Measurements from ENCODE around the gene CST3. TPM values are rescaled to one million over a fixed set of nuclear protein-coding genes. Genes with fewer than 3 reads are reported as not detected.

The CST3 gene
- total and polyA plus RNA-seq, 4 donors, result 584 to 1,561 (median 971) TPM

DNA sequence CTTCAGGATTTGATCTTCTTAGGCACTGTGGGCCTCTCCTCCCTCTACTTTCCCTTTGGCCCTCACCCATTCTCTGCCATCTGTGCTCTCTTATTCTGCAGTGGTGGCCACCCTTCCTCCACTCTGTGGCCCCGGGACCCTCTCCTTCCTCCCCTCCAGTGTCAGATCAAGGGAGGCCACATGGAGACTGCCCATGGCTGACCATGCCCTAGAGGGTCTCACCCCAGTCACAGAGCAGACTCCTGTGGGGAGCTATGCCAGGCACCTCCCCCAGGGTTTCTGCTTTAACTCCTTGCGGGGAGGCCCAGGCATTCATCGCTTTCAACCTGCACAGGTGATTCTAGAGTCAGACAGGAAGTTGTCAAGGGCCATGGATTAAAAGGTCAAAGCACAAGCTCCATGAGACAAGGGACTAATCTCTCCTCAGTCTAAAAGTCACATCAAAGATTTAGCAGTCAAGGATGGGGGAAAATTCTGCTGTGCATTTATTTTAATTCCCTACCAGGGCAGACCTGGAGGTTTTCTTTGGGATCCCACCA lies 15.7 kb upstream of the CST3 start:
- H3K9me3 ChIP-seq (ENCODE audit: control insufficient read depth, low read length), result no peaks in the 10 kb centered on the region
- no peaks in the 10 kb centered on the region for H3K27me3 ChIP-seq (ENCODE audit: control insufficient read depth in 1 of 2, insufficient read depth in 2 of 2, low read length in 1 of 2)
- DNase-seq, result no peak
- ATAC-seq (ENCODE audit: low FRiP score), result no peak
- no peaks in the 10 kb centered on the region for H3K4me1 ChIP-seq (ENCODE audit: control insufficient read depth in 1 of 2, insufficient read depth in 2 of 2, low read length in 2 of 2)
- no peak overlapping the region for H3K27ac ChIP-seq (ENCODE audit: low read depth in 1 of 2, low read length in 2 of 2)
- no peaks in the 10 kb centered on the region for H3K36me3 ChIP-seq (ENCODE audit: control insufficient read depth in 1 of 2, insufficient read depth in 2 of 2, low read length in 1 of 2)
- intact Hi-C loops (cut with DNase I), result no loop called here
- no peak overlapping the region for H3K4me3 ChIP-seq (ENCODE audit: low read length in 2 of 2)
- WGBS, 2 donors, result 92 to 96% methylated on average over 3 of the region's 3 CpGs

DNA sequence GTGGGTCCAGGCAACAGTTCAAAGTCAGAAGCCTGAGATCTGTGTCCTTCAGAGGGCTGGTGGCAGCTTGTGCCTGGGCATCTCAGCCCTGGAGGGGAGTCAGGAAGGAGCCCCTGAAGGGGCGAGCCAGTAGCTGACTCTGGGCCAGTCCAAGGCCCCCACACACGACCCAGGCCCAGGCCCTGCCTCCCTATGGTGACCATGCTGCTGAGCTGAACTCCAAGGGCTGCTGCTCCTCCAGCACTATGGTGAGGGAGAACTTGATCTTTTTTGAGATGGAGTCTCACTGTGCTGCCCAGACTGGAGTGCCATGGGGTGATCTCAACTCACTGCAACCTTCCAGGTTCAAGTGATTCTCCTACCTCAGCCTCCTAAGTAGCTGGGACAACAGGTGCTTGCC lies 15.2 kb upstream of the CST3 start:
- Histone ChIP-seq H3K4me1 (ENCODE audit: control insufficient read depth in 1 of 2, insufficient read depth in 2 of 2, low read length in 2 of 2) (no peaks in the 10 kb centered on the region), H3K36me3 (ENCODE audit: control insufficient read depth in 1 of 2, insufficient read depth in 2 of 2, low read length in 1 of 2) (no peaks in the 10 kb centered on the region), H3K27me3 (ENCODE audit: control insufficient read depth in 1 of 2, insufficient read depth in 2 of 2, low read length in 1 of 2) (no peaks in the 10 kb centered on the region), H3K4me3 (ENCODE audit: low read length in 2 of 2) (no peak overlapping the region), H3K9me3 (ENCODE audit: control insufficient read depth, low read length) (no peaks in the 10 kb centered on the region), H3K27ac (ENCODE audit: low read depth in 1 of 2, low read length in 2 of 2) (no peak overlapping the region)
- intact Hi-C loops (cut with DNase I), result no loop called here
- WGBS, 2 donors, result 79 to 91% methylated on average over 2 of the region's 2 CpGs
- no peak for DNase-seq
- ATAC-seq (ENCODE audit: low FRiP score), result no peak

DNA sequence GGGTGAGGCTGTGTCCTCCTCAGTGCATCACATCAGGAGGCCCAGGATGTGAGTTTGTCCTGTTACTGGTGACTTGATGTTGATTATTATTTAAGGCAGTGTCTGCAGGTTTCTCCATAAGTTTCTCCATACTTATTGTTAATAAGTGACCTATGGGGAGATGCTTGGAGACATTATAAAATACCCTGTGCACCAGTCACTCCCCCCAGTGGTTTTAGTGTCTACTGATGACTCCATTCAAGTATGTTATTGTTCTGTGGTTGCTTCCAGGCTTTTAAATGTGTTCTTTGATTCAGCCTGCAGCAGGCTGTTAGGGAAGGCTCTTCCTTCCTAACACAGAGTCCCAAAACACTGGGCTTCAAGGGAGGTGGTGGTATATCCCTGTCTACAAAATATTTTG lies 14.6 kb upstream of the CST3 start:
- Histone ChIP-seq H3K4me3 (ENCODE audit: low read length in 2 of 2) (no peak overlapping the region), H3K27me3 (ENCODE audit: control insufficient read depth in 1 of 2, insufficient read depth in 2 of 2, low read length in 1 of 2) (no peaks in the 10 kb centered on the region), H3K9me3 (ENCODE audit: control insufficient read depth, low read length) (no peaks in the 10 kb centered on the region), H3K36me3 (ENCODE audit: control insufficient read depth in 1 of 2, insufficient read depth in 2 of 2, low read length in 1 of 2) (no peaks in the 10 kb centered on the region), H3K4me1 (ENCODE audit: control insufficient read depth in 1 of 2, insufficient read depth in 2 of 2, low read length in 2 of 2) (no peaks in the 10 kb centered on the region), H3K27ac (ENCODE audit: low read depth in 1 of 2, low read length in 2 of 2) (no peak overlapping the region)
- intact Hi-C loops (cut with DNase I), result no loop called here
- no peak for ATAC-seq (ENCODE audit: low FRiP score)
- no peak for DNase-seq

DNA sequence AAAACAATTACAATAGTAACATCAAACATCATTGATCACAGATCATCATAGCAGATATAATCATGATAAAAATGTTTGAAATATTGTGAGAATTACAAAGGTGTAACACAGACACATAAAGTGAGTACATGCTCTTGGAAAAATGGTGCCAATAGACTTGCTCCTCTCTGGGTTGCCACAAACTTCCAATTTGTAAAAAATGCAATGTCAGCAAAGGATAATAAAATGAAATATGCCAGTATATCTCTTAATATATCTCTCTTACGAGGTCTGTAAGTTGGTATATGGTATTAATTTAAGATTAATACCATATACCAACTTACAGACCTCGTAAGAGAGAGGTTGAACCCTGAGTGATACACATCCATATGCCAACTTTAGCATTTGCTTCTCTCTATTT lies 13.4 kb upstream of the CST3 start:
- no peaks in the 10 kb centered on the region for H3K27me3 ChIP-seq (ENCODE audit: control insufficient read depth in 1 of 2, insufficient read depth in 2 of 2, low read length in 1 of 2)
- ATAC-seq (ENCODE audit: low FRiP score) (no peak), DNase-seq (no peak)
- no peaks in the 10 kb centered on the region for H3K9me3 ChIP-seq (ENCODE audit: control insufficient read depth, low read length)
- H3K36me3 ChIP-seq (ENCODE audit: control insufficient read depth in 1 of 2, insufficient read depth in 2 of 2, low read length in 1 of 2), result no peaks in the 10 kb centered on the region
- intact Hi-C loops (cut with DNase I), result no loop called here
- WGBS, 2 donors, result 89 to 91% methylated on average over 2 of the region's 2 CpGs
- H3K4me3 ChIP-seq (ENCODE audit: low read length in 2 of 2), result no peak overlapping the region
- H3K4me1 ChIP-seq (ENCODE audit: control insufficient read depth in 1 of 2, insufficient read depth in 2 of 2, low read length in 2 of 2), result no peaks in the 10 kb centered on the region
- H3K27ac ChIP-seq (ENCODE audit: low read depth in 1 of 2, low read length in 2 of 2), result no peak overlapping the region

DNA sequence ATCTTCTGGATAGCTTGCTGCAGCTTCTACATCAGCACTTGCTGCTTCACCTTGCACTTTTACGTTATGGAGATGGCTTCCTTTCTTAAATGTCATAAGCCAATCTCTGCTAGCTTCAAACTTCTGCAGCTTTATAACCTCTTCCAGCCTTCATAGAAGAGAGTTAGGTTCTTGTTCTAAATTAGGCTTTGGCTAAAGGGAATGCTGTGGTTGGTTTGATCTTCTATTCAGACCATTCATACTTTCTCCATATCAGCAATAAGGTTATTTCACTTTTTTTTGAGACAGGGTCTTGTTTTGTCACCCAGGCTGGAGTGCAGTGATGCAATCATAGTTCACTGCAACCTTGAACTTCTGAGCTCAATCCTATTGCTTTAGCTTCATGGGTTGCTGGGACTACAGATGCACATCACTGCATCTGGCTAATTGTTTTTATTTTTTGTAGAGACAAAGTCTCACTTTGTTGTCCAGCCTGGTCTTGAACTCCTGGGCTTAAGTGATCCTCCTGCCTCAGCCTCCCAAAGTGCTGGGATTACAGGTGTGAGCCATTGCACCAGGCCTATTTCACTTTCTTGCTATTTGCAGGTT lies 12.2 kb upstream of the CST3 start:
- no peak overlapping the region for H3K4me3 ChIP-seq (ENCODE audit: low read length in 2 of 2)
- H3K36me3 ChIP-seq (ENCODE audit: control insufficient read depth in 1 of 2, insufficient read depth in 2 of 2, low read length in 1 of 2), result no peaks in the 10 kb centered on the region
- intact Hi-C loops (cut with DNase I), result no loop called here
- H3K27ac ChIP-seq (ENCODE audit: low read depth in 1 of 2, low read length in 2 of 2), result no peak overlapping the region
- DNase-seq (no peak), ATAC-seq (ENCODE audit: low FRiP score) (no peak)
- no peaks in the 10 kb centered on the region for H3K4me1 ChIP-seq (ENCODE audit: control insufficient read depth in 1 of 2, insufficient read depth in 2 of 2, low read length in 2 of 2)
- WGBS, 2 donors, result 82 to 87% methylated on average over 1 of the region's 1 CpG
- H3K9me3 ChIP-seq (ENCODE audit: control insufficient read depth, low read length), result no peaks in the 10 kb centered on the region
- no peaks in the 10 kb centered on the region for H3K27me3 ChIP-seq (ENCODE audit: control insufficient read depth in 1 of 2, insufficient read depth in 2 of 2, low read length in 1 of 2)

DNA sequence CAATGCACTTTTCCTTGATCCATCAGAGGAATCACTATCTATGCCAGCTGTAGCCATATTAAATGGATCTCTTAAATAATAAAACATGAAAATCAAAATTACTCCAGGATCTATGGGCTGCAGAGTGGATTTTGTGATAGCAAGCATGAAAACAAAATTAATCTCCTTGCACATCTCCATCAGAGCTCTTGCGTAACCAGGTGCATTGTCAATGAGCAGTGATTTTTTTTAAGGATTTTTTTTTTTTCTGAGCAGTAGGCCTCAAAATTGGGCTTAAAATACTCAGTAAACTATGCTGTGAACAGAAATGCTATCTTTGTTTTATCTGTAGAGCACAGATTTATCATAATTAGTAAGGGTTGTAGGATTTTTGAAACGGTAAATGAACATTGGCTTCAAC lies 11.5 kb upstream of the CST3 start:
- Histone ChIP-seq H3K27me3 (ENCODE audit: control insufficient read depth in 1 of 2, insufficient read depth in 2 of 2, low read length in 1 of 2) (no peaks in the 10 kb centered on the region), H3K4me3 (ENCODE audit: low read length in 2 of 2) (no peak overlapping the region), H3K9me3 (ENCODE audit: control insufficient read depth, low read length) (no peaks in the 10 kb centered on the region), H3K4me1 (ENCODE audit: control insufficient read depth in 1 of 2, insufficient read depth in 2 of 2, low read length in 2 of 2) (no peaks in the 10 kb centered on the region), H3K36me3 (ENCODE audit: control insufficient read depth in 1 of 2, insufficient read depth in 2 of 2, low read length in 1 of 2) (no peaks in the 10 kb centered on the region), H3K27ac (ENCODE audit: low read depth in 1 of 2, low read length in 2 of 2) (no peak overlapping the region)
- ATAC-seq (ENCODE audit: low FRiP score) (no peak), DNase-seq (no peak)
- intact Hi-C loops (cut with DNase I), result no loop called here
- WGBS, 2 donors, result 89 to 92% methylated on average over 2 of the region's 2 CpGs

DNA sequence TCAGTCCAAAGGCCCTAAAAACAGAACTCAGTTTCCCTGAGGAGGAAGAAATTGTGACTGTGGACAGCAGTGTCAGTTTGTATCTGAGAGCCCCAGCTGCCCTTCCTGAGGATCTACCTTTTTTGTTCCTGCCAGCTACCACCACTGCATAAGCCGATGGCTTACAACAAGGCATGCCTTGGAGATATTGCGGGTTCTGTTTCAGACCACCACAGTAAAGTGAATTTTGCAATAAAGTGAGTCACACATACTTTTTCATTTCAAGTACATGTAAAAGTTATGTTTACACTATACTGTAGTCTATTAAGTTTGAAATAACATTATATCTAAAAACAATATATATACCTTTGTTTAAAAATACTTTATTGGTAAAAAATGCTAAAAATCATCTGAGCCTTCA lies 9.6 kb upstream of the CST3 start:
- H3K27ac ChIP-seq (ENCODE audit: low read depth in 1 of 2, low read length in 2 of 2), result no peak overlapping the region
- WGBS, 2 donors, result 93 to 95% methylated on average over 2 of the region's 2 CpGs
- H3K9me3 ChIP-seq (ENCODE audit: control insufficient read depth, low read length), result no peaks in the 10 kb centered on the region
- ATAC-seq (ENCODE audit: low FRiP score) (no peak), DNase-seq (no peak)
- H3K27me3 ChIP-seq (ENCODE audit: control insufficient read depth in 1 of 2, insufficient read depth in 2 of 2, low read length in 1 of 2), result no peaks in the 10 kb centered on the region
- H3K36me3 ChIP-seq (ENCODE audit: control insufficient read depth in 1 of 2, insufficient read depth in 2 of 2, low read length in 1 of 2), result no peaks in the 10 kb centered on the region
- no peaks in the 10 kb centered on the region for H3K4me1 ChIP-seq (ENCODE audit: control insufficient read depth in 1 of 2, insufficient read depth in 2 of 2, low read length in 2 of 2)
- no peak overlapping the region for H3K4me3 ChIP-seq (ENCODE audit: low read length in 2 of 2)
- intact Hi-C loops (cut with DNase I), result no loop called here

DNA sequence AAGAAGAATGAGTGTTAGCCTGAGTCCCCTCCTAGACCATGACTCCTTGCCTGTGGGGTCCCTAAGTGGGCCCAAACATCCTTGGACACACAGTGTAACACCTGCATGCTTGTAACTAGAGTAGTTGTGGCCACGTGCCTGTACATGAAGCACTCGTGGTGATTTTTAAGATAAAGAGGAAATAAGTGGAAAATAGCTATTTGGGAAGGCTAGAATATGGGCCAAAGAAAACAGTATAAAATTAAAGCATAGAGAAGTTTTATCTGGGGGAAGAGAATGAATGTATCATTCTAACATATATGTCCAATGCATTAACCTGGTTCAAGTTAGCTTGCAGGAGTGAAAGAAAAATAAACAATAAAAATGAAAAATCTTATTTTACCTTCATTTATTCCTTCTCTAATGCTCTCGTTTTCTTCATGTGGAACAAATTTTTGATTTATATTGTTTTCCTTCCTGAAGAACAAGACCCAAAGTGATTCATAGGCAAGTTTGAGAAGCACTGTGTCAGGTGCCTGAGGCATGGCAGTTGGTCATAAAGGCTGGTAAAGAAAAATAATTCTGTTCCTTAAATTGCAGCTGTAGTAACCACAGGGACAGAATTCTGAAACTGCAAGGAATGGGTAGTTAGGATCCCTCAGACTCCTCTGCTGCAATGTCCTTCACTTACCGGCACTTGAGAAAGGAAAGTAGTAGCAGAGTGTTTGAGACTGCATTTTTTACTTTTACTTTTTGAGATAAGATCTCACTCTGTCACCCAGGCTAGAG lies 8.5 kb upstream of the CST3 start:
- Histone ChIP-seq H3K36me3 (ENCODE audit: control insufficient read depth in 1 of 2, insufficient read depth in 2 of 2, low read length in 1 of 2) (no peaks in the 10 kb centered on the region), H3K4me1 (ENCODE audit: control insufficient read depth in 1 of 2, insufficient read depth in 2 of 2, low read length in 2 of 2) (no peaks in the 10 kb centered on the region), H3K9me3 (ENCODE audit: control insufficient read depth, low read length) (no peaks in the 10 kb centered on the region), H3K27me3 (ENCODE audit: control insufficient read depth in 1 of 2, insufficient read depth in 2 of 2, low read length in 1 of 2) (no peaks in the 10 kb centered on the region), H3K4me3 (ENCODE audit: low read length in 2 of 2) (no peak overlapping the region), H3K27ac (ENCODE audit: low read depth in 1 of 2, low read length in 2 of 2) (no peak overlapping the region)
- 21 to 27% methylated on average over 4 of the region's 4 CpGs for WGBS, 2 donors
- ATAC-seq (ENCODE audit: low FRiP score), result no peak
- no peak for DNase-seq
- intact Hi-C loops (cut with DNase I), result no loop called here

DNA sequence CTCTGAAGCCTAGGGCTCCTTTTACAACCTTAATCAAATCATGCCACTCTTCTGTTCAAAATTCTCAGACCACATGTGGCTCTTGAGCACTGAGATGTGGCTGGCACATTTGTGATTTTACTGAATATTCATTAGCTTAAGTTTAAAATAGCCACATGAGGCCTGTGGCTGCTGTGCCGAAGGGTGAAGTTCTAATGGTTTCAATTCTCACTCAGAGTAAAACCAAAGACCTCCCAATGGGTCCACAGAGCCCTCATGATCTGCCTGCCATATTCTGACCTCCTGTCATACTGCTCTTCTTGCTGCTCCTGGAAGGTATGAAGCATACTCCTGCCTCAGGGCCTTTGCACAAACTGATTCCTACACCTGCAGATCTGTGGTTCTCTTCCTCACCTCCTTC lies 7.8 kb upstream of the CST3 start:
- 95 to 100% methylated on average over 1 of the region's 1 CpG for WGBS, 2 donors
- ATAC-seq (ENCODE audit: low FRiP score), result no peak
- intact Hi-C loops (cut with DNase I), result no loop called here

More for the DNA sequence above, 7.8 kb upstream of the CST3 start:
- H3K27ac ChIP-seq (ENCODE audit: low read depth in 1 of 2, low read length in 2 of 2), result no peak overlapping the region
- H3K4me1 ChIP-seq (ENCODE audit: control insufficient read depth in 1 of 2, insufficient read depth in 2 of 2, low read length in 2 of 2), result no peaks in the 10 kb centered on the region
- DNase-seq, result no peak
- H3K4me3 ChIP-seq (ENCODE audit: low read length in 2 of 2), result no peak overlapping the region
- H3K9me3 ChIP-seq (ENCODE audit: control insufficient read depth, low read length), result no peaks in the 10 kb centered on the region
- H3K27me3 ChIP-seq (ENCODE audit: control insufficient read depth in 1 of 2, insufficient read depth in 2 of 2, low read length in 1 of 2), result no peaks in the 10 kb centered on the region
- H3K36me3 ChIP-seq (ENCODE audit: control insufficient read depth in 1 of 2, insufficient read depth in 2 of 2, low read length in 1 of 2), result no peaks in the 10 kb centered on the region
